Activated CD4-positive, alpha-beta memory T cell treated with anti-CD3 and anti-CD28 coated beads for 36 hours (primary cell): ENCODE results near the gene C9orf40. TPM values are rescaled to one million over a fixed set of nuclear protein-coding genes. Genes with fewer than 3 reads are reported as not detected.

Experiments used
- CTCF ChIA-PET: fragments of 350-600 bp; sonication (Branson Sonifier 250); formaldehyde crosslinking; loops from one replicate; lab custom pipeline; 2021; ENCODE audit warnings: antibody characterized with exemption, inconsistent platforms; lab: Charles Lee
- POLR2A ChIA-PET: fragments of 350-600 bp; sonication (Branson Sonifier 250); formaldehyde crosslinking; loops from one replicate; lab custom pipeline; 2021; ENCODE audit warnings: antibody characterized with exemption; lab: Charles Lee
- DNase-seq: peaks from one replicate; pipeline ENCODE4 v3.0.0-alpha.2; 2020
- H3K27ac Mint-ChIP-seq: one replicate; pipeline ENCODE4 v1.8.0; 2021; ENCODE audit warnings: mixed read lengths
- H3K27me3 Mint-ChIP-seq: one replicate; pipeline ENCODE4 v1.8.0; 2021; ENCODE audit warnings: mixed read lengths
- H3K36me3 Mint-ChIP-seq: one replicate; pipeline ENCODE4 v1.8.0; 2021; ENCODE audit warnings: mixed read lengths
- H3K4me1 Mint-ChIP-seq: one replicate; pipeline ENCODE4 v1.8.0; 2021; ENCODE audit warnings: low read depth, mixed read lengths
- H3K4me3 Mint-ChIP-seq: one replicate; pipeline ENCODE4 v1.8.0; 2021; ENCODE audit warnings: mild to moderate bottlenecking, mixed read lengths
- H3K9me3 Mint-ChIP-seq: one replicate; pipeline ENCODE4 v1.8.0; 2021; ENCODE audit warnings: mixed read lengths
- intact Hi-C: fragments of 100-400 bp; cut with micrococcal nuclease; formaldehyde crosslinking; loops from one replicate; pipeline ENCODE4 v1.15.1; 2023
- total RNA-seq, 2 experiments: library from RNA; stranded (reverse); gene quantifications; one replicate each; pipeline ENCODE4 v1.2.3, GENCODE V29; 2021

Gene C9orf40
- total RNA-seq, 2 experiments from 2014 or later, result 17.6 to 18.3 TPM

GRCh38 chr9:74961496-74961895 lies 8.8 kb upstream of the C9orf40 start:
- intact Hi-C loops, result no loop called here
- CTCF ChIA-PET, result no interaction called here
- no peaks in the 10 kb centered on the region for H3K4me1 Mint-ChIP-seq
- peaks cover 30% of the 10 kb centered on the region for H3K36me3 Mint-ChIP-seq
- no peak for DNase-seq
- H3K27ac Mint-ChIP-seq, result no peak overlapping the region
- peaks cover 21% of the 10 kb centered on the region for H3K9me3 Mint-ChIP-seq
- POLR2A ChIA-PET, result interaction anchor here (1.0 kb wide), 1 partner anchor 10 kb away, joined by 3 read pairs; no protein-coding TSS in a partner anchor
- H3K4me3 Mint-ChIP-seq, result no peak overlapping the region
- H3K27me3 Mint-ChIP-seq, result no peaks in the 10 kb centered on the region

GRCh38 chr9:74960561-74960960 lies 7.8 kb upstream of the C9orf40 start:
- Mint-ChIP-seq H3K4me1 (no peaks in the 10 kb centered on the region), H3K4me3 (no peak overlapping the region), H3K36me3 (peaks cover 30% of the 10 kb centered on the region), H3K27me3 (no peaks in the 10 kb centered on the region), H3K27ac (no peak overlapping the region), H3K9me3 (peaks cover 21% of the 10 kb centered on the region)
- intact Hi-C loops, result no loop called here
- ChIA-PET POLR2A (no interaction called here), CTCF (no interaction called here)
- no peak for DNase-seq

- Mint-ChIP-seq H3K27ac (no peak overlapping the region), H3K9me3 (peaks cover 21% of the 10 kb centered on the region), H3K36me3 (peaks cover 25% of the 10 kb centered on the region), H3K4me1 (peaks cover 4% of the 10 kb centered on the region), H3K4me3 (no peak overlapping the region), H3K27me3 (no peaks in the 10 kb centered on the region)
- intact Hi-C loops, result no loop called here
- ChIA-PET CTCF (interaction anchor here (0.6 kb wide), 1 partner anchor 297 kb away, joined by 3 read pairs; no protein-coding TSS in a partner anchor), POLR2A (no interaction called here)
- no peak for DNase-seq
Measured at GRCh38 chr9:74958587-74958986, 5.9 kb upstream of the C9orf40 start.

GRCh38 chr9:74953235-74953751 lies 581 bp upstream of the C9orf40 start:
- DNase-seq, result peak; percentile 18
- peak overlapping the region; percentile 86 for H3K27ac Mint-ChIP-seq
- H3K36me3 Mint-ChIP-seq, result peaks cover 3% of the 10 kb centered on the region
- CTCF ChIA-PET, result interaction anchor here (1.0 to 4.8 kb wide), 12 partner anchors 9 to 180 kb away, joined by 3 to 28 read pairs (median 6); partner anchors contain the start of gene CARNMT1
- peaks cover 22% of the 10 kb centered on the region for H3K4me1 Mint-ChIP-seq
- peak overlapping the region; percentile 87 for H3K4me3 Mint-ChIP-seq
- no peaks in the 10 kb centered on the region for H3K27me3 Mint-ChIP-seq
- POLR2A ChIA-PET, result interaction anchor here (0.8 to 2.5 kb wide), 4 partner anchors 72 to 195 kb away, joined by 3 to 18 read pairs (median 8); partner anchors contain the start of genes CARNMT1, NMRK1 and OSTF1
- H3K9me3 Mint-ChIP-seq, result no peaks in the 10 kb centered on the region
- intact Hi-C loops, result loop anchor here (1.0 to 5.0 kb wide), 4 partner anchors 50 to 194 kb away; partner anchors contain the start of gene CARNMT1

- Mint-ChIP-seq H3K9me3 (no peaks in the 10 kb centered on the region), H3K27ac (peak overlapping the region; percentile 88), H3K36me3 (peaks cover 7% of the 10 kb centered on the region), H3K4me3 (peak overlapping the region; percentile 92), H3K4me1 (peaks cover 22% of the 10 kb centered on the region), H3K27me3 (no peaks in the 10 kb centered on the region)
- CTCF ChIA-PET, result interaction anchor here (0.6 to 4.8 kb wide), 20 partner anchors 10 to 233 kb away, joined by 3 to 28 read pairs (median 4); partner anchors contain the start of gene CARNMT1
- intact Hi-C loops, result loop anchor here (1.0 to 5.0 kb wide), 4 partner anchors 51 to 196 kb away; partner anchors contain the start of genes NMRK1 and OSTF1
- DNase-seq, result peak; percentile 58
- POLR2A ChIA-PET, result interaction anchor here (0.6 to 2.5 kb wide), 10 partner anchors 9 to 197 kb away, joined by 3 to 18 read pairs (median 4); partner anchors contain the start of genes CARNMT1, NMRK1 and OSTF1
Measured at GRCh38 chr9:74951725-74952151, 974 bp downstream of the C9orf40 start.

- peak overlapping the region; percentile 92 for H3K4me3 Mint-ChIP-seq
- peaks cover 22% of the 10 kb centered on the region for H3K4me1 Mint-ChIP-seq
- H3K27ac Mint-ChIP-seq, result peak overlapping the region; percentile 88
- ChIA-PET POLR2A (interaction anchor here (1.1 to 2.5 kb wide), 4 partner anchors 10 to 136 kb away, joined by 3 to 18 read pairs (median 4); partner anchors contain the start of genes CARNMT1, NMRK1 and OSTF1), CTCF (interaction anchor here (0.9 to 3.0 kb wide), 4 partner anchors 9 to 234 kb away, joined by 3 to 17 read pairs (median 5); no protein-coding TSS in a partner anchor)
- intact Hi-C loops, result loop anchor here (5.0 kb wide), 1 partner anchor 196 kb away; no protein-coding TSS in a partner anchor
- peaks cover 7% of the 10 kb centered on the region for H3K36me3 Mint-ChIP-seq
- H3K27me3 Mint-ChIP-seq, result no peaks in the 10 kb centered on the region
- H3K9me3 Mint-ChIP-seq, result no peaks in the 10 kb centered on the region
- DNase-seq, result no peak
Measured at GRCh38 chr9:74951107-74951720, 1.5 kb downstream of the C9orf40 start.

GRCh38 chr9:74949859-74950855 lies 2.6 kb downstream of the C9orf40 start:
- Mint-ChIP-seq H3K36me3 (peaks cover 7% of the 10 kb centered on the region), H3K4me1 (peaks cover 22% of the 10 kb centered on the region), H3K4me3 (no peak overlapping the region), H3K27me3 (no peaks in the 10 kb centered on the region), H3K27ac (no peak overlapping the region), H3K9me3 (no peaks in the 10 kb centered on the region)
- DNase-seq, result no peak
- ChIA-PET POLR2A (interaction anchor here (1.6 kb wide), 1 partner anchor 137 kb away, joined by 6 read pairs; the partner anchor contains the start of genes NMRK1 and OSTF1), CTCF (interaction anchor here (2.1 to 3.0 kb wide), 2 partner anchors 81 to 235 kb away, joined by 5 to 17 read pairs; no protein-coding TSS in a partner anchor)
- intact Hi-C loops, result loop anchor here (5.0 kb wide), 1 partner anchor 197 kb away; no protein-coding TSS in a partner anchor

- H3K4me1 Mint-ChIP-seq, result peaks cover 19% of the 10 kb centered on the region
- ChIA-PET POLR2A (no interaction called here), CTCF (no interaction called here)
- DNase-seq, result no peak
- H3K27me3 Mint-ChIP-seq, result no peaks in the 10 kb centered on the region
- H3K4me3 Mint-ChIP-seq, result no peak overlapping the region
- peaks cover 7% of the 10 kb centered on the region for H3K36me3 Mint-ChIP-seq
- intact Hi-C loops, result no loop called here
- no peaks in the 10 kb centered on the region for H3K9me3 Mint-ChIP-seq
- H3K27ac Mint-ChIP-seq, result no peak overlapping the region
Measured at GRCh38 chr9:74948937-74949336, 3.8 kb downstream of the C9orf40 start.

GRCh38 chr9:74946686-74947085 lies 6.0 kb downstream of the C9orf40 start:
- peaks cover 7% of the 10 kb centered on the region for H3K9me3 Mint-ChIP-seq
- H3K27ac Mint-ChIP-seq, result no peak overlapping the region
- intact Hi-C loops, result no loop called here
- H3K36me3 Mint-ChIP-seq, result peaks cover 9% of the 10 kb centered on the region
- CTCF ChIA-PET, result interaction anchor here (2.0 kb wide), 1 partner anchor 171 kb away, joined by 4 read pairs; no protein-coding TSS in a partner anchor
- peaks cover 23% of the 10 kb centered on the region for H3K4me1 Mint-ChIP-seq
- H3K27me3 Mint-ChIP-seq, result no peaks in the 10 kb centered on the region
- DNase-seq, result no peak
- POLR2A ChIA-PET, result no interaction called here
- no peak overlapping the region for H3K4me3 Mint-ChIP-seq

GRCh38 chr9:74942801-74943200 lies 9.9 kb downstream of the C9orf40 start:
- ChIA-PET POLR2A (interaction anchor here (1.8 kb wide), 1 partner anchor 9 kb away, joined by 6 read pairs; the partner anchor contains the start of gene C9orf40), CTCF (interaction anchor here (0.9 to 1.8 kb wide), 2 partner anchors 9 to 167 kb away, joined by 3 to 5 read pairs; no protein-coding TSS in a partner anchor)
- peak; percentile 53 for DNase-seq
- Mint-ChIP-seq H3K27ac (peak overlapping the region; percentile 64), H3K9me3 (peaks cover 7% of the 10 kb centered on the region), H3K4me3 (no peak overlapping the region), H3K4me1 (peaks cover 8% of the 10 kb centered on the region), H3K36me3 (peaks cover 4% of the 10 kb centered on the region), H3K27me3 (no peaks in the 10 kb centered on the region)
- intact Hi-C loops, result no loop called here

- Mint-ChIP-seq H3K4me3 (no peak overlapping the region), H3K27ac (no peak overlapping the region), H3K9me3 (peaks cover 7% of the 10 kb centered on the region), H3K4me1 (peaks cover 8% of the 10 kb centered on the region), H3K36me3 (peaks cover 2% of the 10 kb centered on the region), H3K27me3 (no peaks in the 10 kb centered on the region)
- intact Hi-C loops, result no loop called here
- POLR2A ChIA-PET, result no interaction called here
- CTCF ChIA-PET, result interaction anchor here (1.8 to 1.9 kb wide), 2 partner anchors 12 to 167 kb away, joined by 3 to 4 read pairs; partner anchors contain the start of gene C9orf40
- no peak for DNase-seq
Measured at GRCh38 chr9:74940600-74940999, 12.1 kb downstream of the C9orf40 start.
